Measurements from ENCODE around the gene C6orf89. TPM values are rescaled to one million over a fixed set of nuclear protein-coding genes. Genes with fewer than 3 reads are reported as not detected.

Gene C6orf89
- polyA plus RNA-seq, 1 donor (not counting 4 experiments of a cell fraction or from before 2014, with no cell fraction given), result 29.0 TPM

DNA sequence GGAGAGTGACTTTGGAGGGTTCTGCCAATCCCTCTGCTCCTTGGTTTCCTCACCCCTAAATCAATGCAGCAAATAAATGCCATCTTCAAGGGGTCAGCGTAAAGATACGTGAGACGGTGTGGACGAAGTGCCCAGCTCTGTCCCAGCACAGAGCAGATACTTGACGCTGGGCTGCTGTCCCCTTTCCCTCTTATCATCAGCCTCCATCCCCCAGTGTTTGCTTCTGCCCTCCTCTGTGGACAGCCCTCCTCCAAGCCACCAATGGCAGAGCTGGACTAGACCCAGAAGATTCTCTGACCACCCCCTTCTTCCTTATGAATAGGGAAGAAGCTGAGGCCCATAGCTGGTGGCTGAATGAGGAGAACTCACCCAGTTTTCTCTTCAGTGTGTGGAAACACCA is 51.1 kb downstream of the C6orf89 start:
- Histone ChIP-seq H3K4me2 (ENCODE audit: control insufficient read depth, extremely low read depth, insufficient read depth, low read depth, low read length) (no peak overlapping the region), H2AFZ (ENCODE audit: control insufficient read depth, low read length) (no peak overlapping the region), H3K27ac (ENCODE audit: control insufficient read depth, insufficient read depth, low read length) (no peak overlapping the region), H3K27me3 (ENCODE audit: control insufficient read depth, extremely low read depth, insufficient read depth, low read length) (no peaks in the 10 kb centered on the region), H3K4me3 (ENCODE audit: control insufficient read depth in 2 of 3, extremely low read depth in 1 of 3, insufficient read depth in 2 of 3, low read depth in 1 of 3, low read length in 3 of 3) (no peak overlapping the region), H3K36me3 (ENCODE audit: control insufficient read depth in 2 of 2, extremely low read depth in 1 of 2, insufficient read depth in 2 of 2, low read length in 2 of 2) (no peaks in the 10 kb centered on the region), H3K4me1 (ENCODE audit: control insufficient read depth, extremely low read depth, insufficient read depth, low read length) (peaks cover 17% of the 10 kb centered on the region), H3K9ac (ENCODE audit: control insufficient read depth, extremely low read depth, insufficient read depth, low read length) (no peak overlapping the region), H3K9me1 (ENCODE audit: control insufficient read depth, extremely low read depth, insufficient read depth, low read length) (no peaks in the 10 kb centered on the region), H4K20me1 (ENCODE audit: control insufficient read depth, extremely low read depth, insufficient read depth, low read length) (no peaks in the 10 kb centered on the region), H3K79me2 (ENCODE audit: control insufficient read depth, insufficient read depth, low read length) (no peaks in the 10 kb centered on the region), H3K9me3 (ENCODE audit: control insufficient read depth, low read depth, low read length) (no peaks in the 10 kb centered on the region)
- DNase-seq (ENCODE audit: low read depth, low spot score), result no peak
- FAIRE-seq, result no peak
- TF ChIP-seq, protein P1, sequence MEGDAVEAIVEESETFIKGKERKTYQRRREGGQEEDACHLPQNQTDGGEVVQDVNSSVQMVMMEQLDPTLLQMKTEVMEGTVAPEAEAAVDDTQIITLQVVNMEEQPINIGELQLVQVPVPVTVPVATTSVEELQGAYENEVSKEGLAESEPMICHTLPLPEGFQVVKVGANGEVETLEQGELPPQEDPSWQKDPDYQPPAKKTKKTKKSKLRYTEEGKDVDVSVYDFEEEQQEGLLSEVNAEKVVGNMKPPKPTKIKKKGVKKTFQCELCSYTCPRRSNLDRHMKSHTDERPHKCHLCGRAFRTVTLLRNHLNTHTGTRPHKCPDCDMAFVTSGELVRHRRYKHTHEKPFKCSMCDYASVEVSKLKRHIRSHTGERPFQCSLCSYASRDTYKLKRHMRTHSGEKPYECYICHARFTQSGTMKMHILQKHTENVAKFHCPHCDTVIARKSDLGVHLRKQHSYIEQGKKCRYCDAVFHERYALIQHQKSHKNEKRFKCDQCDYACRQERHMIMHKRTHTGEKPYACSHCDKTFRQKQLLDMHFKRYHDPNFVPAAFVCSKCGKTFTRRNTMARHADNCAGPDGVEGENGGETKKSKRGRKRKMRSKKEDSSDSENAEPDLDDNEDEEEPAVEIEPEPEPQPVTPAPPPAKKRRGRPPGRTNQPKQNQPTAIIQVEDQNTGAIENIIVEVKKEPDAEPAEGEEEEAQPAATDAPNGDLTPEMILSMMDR (optimal IDR thresholded peaks at IDR 0.05 in 1 of 3, IDR thresholded peaks at IDR 0.05 in 1 of 3, conservative IDR thresholded peaks at IDR 0.05 in 1 of 3; ENCODE audit: extremely low read depth in 1 of 3, insufficient read depth in 2 of 3, low read length in 3 of 3), result no peak
- no peak for TF ChIP-seq EZH2 (IDR thresholded peaks at IDR 0.05; ENCODE audit: low read length)
- dilution Hi-C loops (cut with MboI; ENCODE audit: extremely low pct_ligation_motif_present, low sequenced_read_pairs), result no loop called here

DNA sequence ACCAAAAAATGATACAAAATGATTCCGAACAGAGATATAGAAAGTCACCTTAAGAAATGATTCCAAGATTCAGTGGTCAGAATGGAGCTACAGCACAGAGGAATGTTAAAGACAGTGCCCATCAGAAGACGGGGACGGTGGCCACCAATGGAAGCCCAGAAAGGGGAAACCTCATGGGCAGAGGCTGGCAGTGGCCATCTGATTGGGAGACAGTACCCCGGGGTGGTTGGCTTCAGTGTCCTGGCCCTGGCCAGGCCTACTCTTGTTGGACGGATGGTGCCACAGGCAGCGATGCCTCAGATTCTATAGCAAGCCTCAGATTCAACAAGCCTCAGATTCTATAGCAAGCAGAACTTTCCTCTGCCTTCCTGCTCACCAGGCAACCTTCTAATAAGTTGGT is 52.1 kb downstream of the C6orf89 start:
- Histone ChIP-seq H3K9me3 (ENCODE audit: control insufficient read depth, low read depth, low read length) (no peaks in the 10 kb centered on the region), H4K20me1 (ENCODE audit: control insufficient read depth, extremely low read depth, insufficient read depth, low read length) (no peaks in the 10 kb centered on the region), H3K4me2 (ENCODE audit: control insufficient read depth, extremely low read depth, insufficient read depth, low read depth, low read length) (no peak overlapping the region), H3K79me2 (ENCODE audit: control insufficient read depth, insufficient read depth, low read length) (no peaks in the 10 kb centered on the region), H3K9me1 (ENCODE audit: control insufficient read depth, extremely low read depth, insufficient read depth, low read length) (no peaks in the 10 kb centered on the region), H3K36me3 (ENCODE audit: control insufficient read depth in 2 of 2, extremely low read depth in 1 of 2, insufficient read depth in 2 of 2, low read length in 2 of 2) (no peaks in the 10 kb centered on the region), H3K4me1 (ENCODE audit: control insufficient read depth, extremely low read depth, insufficient read depth, low read length) (peaks cover 15% of the 10 kb centered on the region), H3K27me3 (ENCODE audit: control insufficient read depth, extremely low read depth, insufficient read depth, low read length) (no peaks in the 10 kb centered on the region), H3K27ac (ENCODE audit: control insufficient read depth, insufficient read depth, low read length) (no peak overlapping the region), H3K9ac (ENCODE audit: control insufficient read depth, extremely low read depth, insufficient read depth, low read length) (no peak overlapping the region), H2AFZ (ENCODE audit: control insufficient read depth, low read length) (no peak overlapping the region), H3K4me3 (ENCODE audit: control insufficient read depth in 2 of 3, extremely low read depth in 1 of 3, insufficient read depth in 2 of 3, low read depth in 1 of 3, low read length in 3 of 3) (no peak overlapping the region)
- DNase-seq (ENCODE audit: low read depth, low spot score) (no peak), FAIRE-seq (no peak)
- dilution Hi-C loops (cut with MboI; ENCODE audit: extremely low pct_ligation_motif_present, low sequenced_read_pairs), result no loop called here
- TF ChIP-seq EZH2 (IDR thresholded peaks at IDR 0.05; ENCODE audit: low read length), result no peak
- TF ChIP-seq, protein P1 (optimal IDR thresholded peaks at IDR 0.05 in 1 of 3, IDR thresholded peaks at IDR 0.05 in 1 of 3, conservative IDR thresholded peaks at IDR 0.05 in 1 of 3; ENCODE audit: extremely low read depth in 1 of 3, insufficient read depth in 2 of 3, low read length in 3 of 3), result no peak

All from keratinocyte (primary cell).